GM21723 (cell line): ENCODE data around the gene ABLIM3.
"Not testable (repeated sequence)": the region's sequence is repeated elsewhere in the genome, so short reads cannot be mapped to it uniquely, and the experiment has no call there.

Experiments
- ATAC-seq: cut with Tn5 transposase; IDR thresholded peaks from one replicate; pipeline ENCODE4 v1.9.1; 2021; ENCODE audit warnings: mild to moderate bottlenecking, moderate library complexity; ENCODE audit not compliant: unreplicated experiment

Gene ABLIM3

GRCh38 chr5:149185067-149185466, 43.8 kb downstream of the ABLIM3 start:
- ATAC-seq = no peak

DNA sequence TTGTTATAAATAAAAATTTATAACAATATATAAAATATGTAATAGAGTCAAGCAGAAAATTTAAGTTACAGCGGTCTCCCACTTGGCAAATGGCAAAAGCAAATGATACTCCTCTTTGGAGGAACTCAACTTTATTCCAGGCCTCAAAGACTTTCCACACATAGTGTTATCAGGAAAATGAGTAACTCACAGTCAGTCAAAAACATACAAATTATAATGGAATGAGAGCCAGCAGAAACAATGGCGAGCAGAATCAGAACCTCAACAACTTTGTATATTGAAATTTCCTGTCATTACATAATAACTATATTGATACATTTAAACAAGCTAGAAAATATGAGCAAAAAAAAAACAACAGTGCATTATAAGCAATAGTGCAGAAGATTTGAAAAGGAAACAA, 45.2 kb downstream of the ABLIM3 start:
- no peak for ATAC-seq

GRCh38 chr5:149187617-149188016, 46.3 kb downstream of the ABLIM3 start:
- not testable (repeated sequence) for ATAC-seq

DNA sequence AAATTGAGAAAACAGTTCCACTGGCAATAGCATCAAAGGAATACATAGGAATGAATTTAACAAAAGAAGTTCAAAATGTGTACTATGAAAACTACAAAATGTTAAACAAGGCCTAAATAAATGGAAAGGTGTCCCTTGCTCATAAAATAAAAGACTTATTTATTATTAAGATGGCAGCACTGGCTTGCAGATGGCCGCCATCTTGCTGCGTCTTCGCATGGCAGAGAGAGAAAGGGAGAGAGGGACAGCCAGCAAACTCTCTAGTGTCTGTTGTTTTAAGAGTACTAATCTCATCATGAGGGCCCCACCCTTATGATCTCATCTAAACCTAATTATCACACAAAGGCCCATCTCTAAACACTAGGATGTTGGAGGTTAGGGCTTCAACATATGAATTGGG, 47.1 kb downstream of the ABLIM3 start:
- no peak for ATAC-seq

DNA sequence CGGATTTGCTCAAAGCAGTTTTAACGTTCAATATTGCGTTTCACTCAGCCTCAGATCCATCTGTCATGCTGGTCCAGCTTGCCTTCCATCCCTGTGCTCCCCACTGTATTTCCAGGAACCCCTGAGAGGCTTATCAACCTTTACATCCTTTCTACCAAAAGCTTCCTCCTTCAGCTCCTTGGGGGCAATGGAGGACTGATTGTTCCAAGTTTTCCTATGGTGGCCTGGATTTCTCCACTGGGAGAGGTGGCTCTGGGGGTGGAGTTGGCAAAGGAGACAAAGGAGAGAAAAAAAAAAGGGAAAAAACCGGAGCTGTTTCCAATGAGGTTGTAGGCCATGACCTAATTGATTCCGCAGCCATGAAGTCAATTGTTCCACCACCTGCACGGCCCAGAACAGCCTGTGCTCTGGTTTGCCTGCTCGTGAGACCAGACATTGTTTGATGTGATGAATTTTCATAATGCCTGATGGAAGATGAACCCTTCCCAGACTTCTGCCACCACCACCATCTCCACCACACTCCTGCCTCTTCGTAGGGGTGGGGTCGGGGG, 54.1 kb downstream of the ABLIM3 start:
- ATAC-seq = no peak

- ATAC-seq = no peak
These were observed 54.7 kb downstream of the ABLIM3 start for GRCh38 chr5:149195962-149196361.

DNA sequence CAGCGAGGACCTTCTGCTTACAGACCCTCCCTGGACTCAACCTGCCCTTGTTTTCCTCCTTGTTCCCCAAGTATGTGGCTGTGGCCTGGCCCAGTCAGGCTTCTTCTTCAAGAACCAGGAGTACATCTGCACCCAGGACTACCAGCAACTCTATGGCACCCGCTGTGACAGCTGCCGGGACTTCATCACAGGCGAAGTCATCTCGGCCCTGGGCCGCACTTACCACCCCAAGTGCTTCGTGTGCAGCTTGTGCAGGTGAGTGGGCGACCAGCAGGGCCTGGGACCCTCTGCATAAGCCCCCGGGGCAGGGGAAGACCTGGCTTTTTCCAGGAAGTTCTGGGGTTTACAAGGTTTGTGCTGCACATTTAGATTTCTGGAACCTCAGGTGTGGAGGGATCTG, 56.9 kb downstream of the ABLIM3 start:
- ATAC-seq = no peak

- no peak for ATAC-seq
These were observed 59.1 kb downstream of the ABLIM3 start for GRCh38 chr5:149200355-149200754.

- ATAC-seq = no peak
These were observed 59.9 kb downstream of the ABLIM3 start for GRCh38 chr5:149201121-149201637.

GRCh38 chr5:149202910-149203451, 61.7 kb downstream of the ABLIM3 start:
- no peak for ATAC-seq

DNA sequence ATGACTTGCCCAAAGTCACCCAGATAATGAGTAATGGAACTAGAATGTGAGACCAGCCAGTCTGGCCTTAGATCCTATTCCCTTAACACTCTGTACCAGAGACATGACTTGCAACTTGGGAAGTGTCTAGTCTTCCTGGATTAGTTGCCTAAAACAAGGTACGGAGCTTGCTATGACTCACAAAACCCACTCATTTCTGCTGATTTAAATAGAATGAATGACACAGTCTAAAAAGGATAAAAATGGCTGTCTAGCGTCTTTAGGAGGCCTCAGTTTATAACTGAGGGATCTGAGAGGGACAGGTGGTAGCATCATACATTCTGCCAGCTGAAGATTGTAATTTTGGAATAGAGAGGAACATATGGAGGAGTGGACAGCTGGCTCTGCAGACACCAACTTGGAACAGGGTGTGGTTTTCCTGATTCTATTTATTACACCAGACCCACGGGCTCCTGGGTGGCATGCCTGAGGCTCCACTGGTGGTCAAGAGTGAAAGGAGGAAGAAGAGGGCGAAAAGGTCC, 62.7 kb downstream of the ABLIM3 start:
- no peak for ATAC-seq

DNA sequence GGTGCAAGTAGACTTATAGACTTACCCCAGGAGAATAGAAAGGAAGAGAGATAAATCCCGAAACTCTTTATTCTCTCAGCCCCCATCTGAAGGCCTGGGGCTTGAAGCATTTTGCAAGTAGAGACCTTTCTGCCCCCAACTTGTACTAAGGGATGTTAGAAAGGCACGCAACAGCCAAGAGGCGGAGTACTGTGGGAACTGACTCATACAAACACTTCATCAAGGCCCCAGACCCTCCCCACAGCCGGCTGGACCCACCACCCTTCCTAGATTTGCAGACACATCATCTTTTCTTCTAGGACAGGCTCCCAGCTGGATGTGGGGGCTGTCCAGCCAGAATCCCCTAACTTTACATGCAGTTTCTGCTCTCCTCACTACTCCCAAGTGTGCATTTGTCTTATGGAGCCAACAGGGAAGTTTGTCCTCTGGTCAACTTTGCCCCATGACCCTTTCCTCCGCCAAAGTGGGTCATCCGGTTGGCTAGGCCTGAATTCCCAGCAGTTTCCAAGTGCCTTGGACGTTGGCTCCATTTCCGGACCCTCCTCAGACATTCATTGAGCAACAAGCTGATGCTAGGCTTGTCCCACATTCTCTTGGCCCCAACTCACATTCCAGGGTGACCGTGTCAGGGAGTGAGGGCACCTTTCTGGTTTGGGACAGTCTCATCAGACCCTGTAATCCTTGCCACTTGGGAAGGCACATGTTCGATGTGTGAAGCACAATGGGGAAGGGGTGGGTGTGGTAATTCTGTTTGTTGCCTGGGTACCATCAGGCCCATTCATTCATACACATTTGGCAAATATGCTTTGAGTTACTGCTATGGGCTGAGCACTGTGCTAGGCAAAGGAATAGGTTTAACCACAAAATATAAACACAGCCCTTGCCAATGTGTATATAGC, 64.6 kb downstream of the ABLIM3 start:
- no peak for ATAC-seq

GRCh38 chr5:149206524-149207141, 65.3 kb downstream of the ABLIM3 start:
- ATAC-seq = no peak

DNA sequence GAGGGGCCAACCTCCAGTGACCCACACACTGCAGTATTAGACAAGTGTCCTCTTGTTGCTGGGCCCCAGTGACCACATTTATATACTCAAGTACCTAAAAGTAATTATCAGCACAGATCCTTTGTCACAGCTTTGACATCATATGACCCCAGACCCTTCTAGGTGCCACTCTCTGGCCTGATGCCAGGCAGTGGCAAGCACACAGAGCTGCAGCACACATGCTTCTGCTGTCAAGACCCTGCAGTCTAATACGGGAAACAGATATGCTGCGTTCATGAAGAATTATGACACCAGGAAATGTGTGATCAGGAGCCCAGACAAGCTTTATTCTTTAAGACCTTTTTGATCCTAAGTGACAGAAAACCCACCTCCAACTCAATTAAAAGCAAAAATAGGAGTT, 66.5 kb downstream of the ABLIM3 start:
- no peak for ATAC-seq

GRCh38 chr5:149210225-149210624, 68.9 kb downstream of the ABLIM3 start:
- no peak for ATAC-seq

GRCh38 chr5:149210968-149211490, 69.7 kb downstream of the ABLIM3 start:
- no peak for ATAC-seq

- ATAC-seq = no peak
These were observed 70.3 kb downstream of the ABLIM3 start for GRCh38 chr5:149211566-149211965.

GRCh38 chr5:149212198-149212951, 71.1 kb downstream of the ABLIM3 start:
- ATAC-seq = no peak

GRCh38 chr5:149213264-149213880, 72.1 kb downstream of the ABLIM3 start:
- ATAC-seq = no peak
